ENCODE results near the gene KCND2.
"Not testable (repeated sequence)": the region's sequence is repeated elsewhere in the genome, so short reads cannot be mapped to it uniquely, and the experiment has no call there.

KCND2 gene

GRCh38 chr7:120539321-120539720 lies 266.3 kb downstream of the KCND2 start:
- no peak for DNase-seq (ENCODE audit: low read depth in 2 of 2)
- no peak for TF ChIP-seq CTCF (IDR thresholded peaks at IDR 0.05; ENCODE audit: low read depth, low read length)
- no peak overlapping the region for H3K4me3 ChIP-seq (replicated peaks in 1 of 2; ENCODE audit: low read depth in 2 of 2, low read length in 2 of 2)

GRCh38 chr7:120547605-120548004 lies 274.6 kb downstream of the KCND2 start:
- DNase-seq (ENCODE audit: low read depth in 2 of 2): no peak
- TF ChIP-seq CTCF (IDR thresholded peaks at IDR 0.05; ENCODE audit: low read depth, low read length): no peak
- H3K4me3 ChIP-seq (replicated peaks in 1 of 2; ENCODE audit: low read depth in 2 of 2, low read length in 2 of 2): no peak overlapping the region

DNA sequence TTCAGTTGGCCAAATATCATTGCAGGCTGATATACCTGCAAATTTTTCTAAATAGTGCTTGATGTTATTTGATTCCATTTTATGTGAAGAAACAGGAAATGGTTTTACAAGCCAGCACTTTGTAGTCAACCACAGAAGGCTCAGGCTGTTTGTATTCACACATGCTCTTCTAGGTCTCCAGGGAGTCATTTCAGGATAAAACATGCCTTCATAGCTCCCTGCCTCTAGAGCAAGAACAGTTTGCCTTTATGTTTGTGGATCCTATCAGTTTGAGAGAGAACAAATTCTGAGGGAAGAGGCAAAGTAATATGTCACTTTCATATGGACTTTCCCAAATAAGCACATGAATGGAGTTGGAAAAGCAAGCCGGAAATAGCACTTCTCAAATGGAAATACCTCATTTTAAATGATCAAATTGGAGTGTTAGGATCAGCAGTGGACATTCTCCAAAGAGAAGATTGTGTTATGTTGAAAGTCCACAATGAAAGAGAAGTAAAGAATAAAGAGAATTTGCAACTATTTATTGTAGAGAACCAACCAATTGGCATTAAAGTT lies 277.6 kb downstream of the KCND2 start:
- no peak for TF ChIP-seq CTCF (IDR thresholded peaks at IDR 0.05; ENCODE audit: low read depth, low read length)
- DNase-seq (ENCODE audit: low read depth in 2 of 2): peak; percentile 45 to 64
- H3K4me3 ChIP-seq (replicated peaks in 1 of 2; ENCODE audit: low read depth in 2 of 2, low read length in 2 of 2): no peak overlapping the region

DNA sequence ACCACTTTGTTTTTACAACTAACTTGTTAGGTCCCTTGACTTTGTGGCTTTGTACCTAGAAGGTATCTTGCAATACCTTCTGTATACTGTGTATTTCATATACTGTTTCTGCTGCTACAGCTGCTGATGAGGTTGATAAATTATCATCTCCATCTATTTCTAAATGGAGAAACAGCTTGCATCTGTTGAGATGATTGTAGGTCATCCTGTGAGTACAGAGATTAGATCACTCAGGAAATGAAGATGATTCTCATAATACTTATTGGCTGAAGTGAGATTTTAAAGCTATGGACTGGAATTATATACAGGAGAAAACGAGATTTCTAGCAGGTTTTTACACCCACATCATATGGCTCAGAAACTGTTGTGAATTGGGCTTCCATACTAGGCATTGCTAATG lies 280.5 kb downstream of the KCND2 start:
- no peak for DNase-seq (ENCODE audit: low read depth in 2 of 2)
- no peak overlapping the region for H3K4me3 ChIP-seq (replicated peaks in 1 of 2; ENCODE audit: low read depth in 2 of 2, low read length in 2 of 2)
- no peak for TF ChIP-seq CTCF (IDR thresholded peaks at IDR 0.05; ENCODE audit: low read depth, low read length)

GRCh38 chr7:120554960-120555571 lies 282.1 kb downstream of the KCND2 start:
- TF ChIP-seq CTCF (IDR thresholded peaks at IDR 0.05; ENCODE audit: low read depth, low read length): peak; percentile 62
- no peak overlapping the region for H3K4me3 ChIP-seq (replicated peaks in 1 of 2; ENCODE audit: low read depth in 2 of 2, low read length in 2 of 2)
- peak; percentile 65 to 77 for DNase-seq (ENCODE audit: low read depth in 2 of 2)

DNA sequence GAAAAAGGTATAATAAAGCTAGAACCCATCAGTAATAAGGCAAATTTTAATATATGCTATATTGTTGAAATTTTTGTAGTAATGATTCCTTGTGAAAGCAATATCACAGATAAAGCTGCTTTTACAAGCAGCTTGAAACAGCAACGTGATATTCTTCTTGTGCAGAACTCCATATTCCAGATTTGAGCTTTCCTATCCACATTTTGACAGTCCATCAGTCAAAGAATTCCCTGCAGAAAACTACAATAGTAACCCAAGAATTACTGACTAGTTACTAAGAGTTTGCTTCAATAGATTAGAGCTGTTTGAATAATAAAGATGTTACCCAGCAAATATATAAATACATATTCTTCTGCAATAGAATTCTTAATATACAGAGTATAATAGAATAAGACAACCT lies 291.2 kb downstream of the KCND2 start:
- H3K4me3 ChIP-seq (replicated peaks in 1 of 2; ENCODE audit: low read depth in 2 of 2, low read length in 2 of 2): no peak overlapping the region
- TF ChIP-seq CTCF (IDR thresholded peaks at IDR 0.05; ENCODE audit: low read depth, low read length): no peak
- DNase-seq (ENCODE audit: low read depth in 2 of 2): no peak

GRCh38 chr7:120567204-120567603 lies 294.2 kb downstream of the KCND2 start:
- no peak overlapping the region for H3K4me3 ChIP-seq (replicated peaks in 1 of 2; ENCODE audit: low read depth in 2 of 2, low read length in 2 of 2)
- DNase-seq (ENCODE audit: low read depth in 2 of 2): no peak
- TF ChIP-seq CTCF (IDR thresholded peaks at IDR 0.05; ENCODE audit: low read depth, low read length): no peak

DNA sequence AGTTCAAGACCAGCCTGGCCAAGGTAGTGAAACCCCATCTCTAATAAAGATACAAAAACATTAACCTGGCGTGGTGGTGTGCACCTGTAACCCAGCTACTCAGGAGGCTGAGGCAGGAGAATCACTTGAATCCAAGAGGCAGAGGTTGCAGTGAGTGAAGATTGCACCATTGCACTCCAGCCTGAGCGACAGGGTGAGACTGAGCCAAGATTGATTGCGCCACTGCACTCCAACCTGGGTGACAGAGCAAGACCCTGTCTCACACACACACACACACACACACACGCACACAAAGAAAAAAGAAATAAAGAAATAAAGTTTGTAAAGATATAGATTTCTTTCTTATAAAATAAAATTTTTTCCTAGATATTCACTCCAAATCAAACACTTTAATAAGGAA lies 305.7 kb downstream of the KCND2 start:
- DNase-seq (ENCODE audit: low read depth in 2 of 2); H3K4me3 ChIP-seq (replicated peaks in 1 of 2; ENCODE audit: low read depth in 2 of 2, low read length in 2 of 2): not testable (repeated sequence)
